Measurements from ENCODE around the gene PLEKHH2.

GRCh38 chr2:43791035-43791765 is 154.1 kb downstream of the PLEKHH2 start:
- TF ChIP-seq CTCF (conservative IDR thresholded peaks at IDR 0.05 in 1 of 2, IDR thresholded peaks at IDR 0.05 in 1 of 2; ENCODE audit: extremely low read depth in 1 of 2, insufficient read depth in 1 of 2, low read depth in 1 of 2, low read length in 2 of 2) (no peak), EZH2 (IDR thresholded peaks at IDR 0.05; ENCODE audit: borderline replicate concordance, low read length) (no peak)
